Neuron (in vitro differentiated cells): ENCODE measurements around the gene MOB3B.

Experiments
- H2AFZ ChIP-seq: one replicate; pipeline ENCODE4 v1.6.1; 2013; ENCODE audit warnings: low read depth, mild to moderate bottlenecking, inconsistent platforms, low read length, moderate library complexity
- H3K27me3 ChIP-seq: one replicate; pipeline ENCODE4 v1.6.1; 2013; ENCODE audit warnings: low read length; ENCODE audit not compliant: insufficient read depth
- H3K36me3 ChIP-seq: one replicate; pipeline ENCODE4 v1.6.1; 2013; ENCODE audit warnings: low read length; ENCODE audit not compliant: insufficient read depth
- H3K4me1 ChIP-seq: one replicate; pipeline ENCODE4 v1.6.1; 2013; ENCODE audit warnings: low read length; ENCODE audit not compliant: insufficient read depth
- H3K4me3 ChIP-seq: 2 replicates; pipeline ENCODE4 v1.5.1; 2013; ENCODE audit warnings: mild to moderate bottlenecking, low read length, moderate library complexity
- H3K9me3 ChIP-seq: one replicate; pipeline ENCODE4 v1.6.1; 2013; ENCODE audit warnings: low read length

Gene MOB3B

DNA sequence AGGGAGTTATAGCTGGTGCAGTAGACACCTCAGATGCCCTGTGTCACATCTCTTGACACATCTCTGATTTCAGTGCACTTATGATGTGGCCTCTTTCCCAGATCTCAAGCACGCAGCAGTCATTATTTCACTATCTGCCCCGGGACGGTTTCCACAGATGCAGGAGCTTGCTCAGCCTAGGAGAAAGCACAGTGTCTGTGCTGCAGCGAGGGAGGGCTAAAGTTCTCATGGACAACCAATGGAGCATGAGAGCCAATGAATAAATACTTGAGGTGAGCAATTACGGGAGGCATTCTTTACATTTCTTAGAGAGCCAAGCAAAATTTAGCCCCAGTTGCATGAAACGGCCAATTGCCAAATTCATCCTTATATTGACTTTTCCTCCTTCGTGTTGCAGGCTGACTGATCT, 7.4 kb upstream of the MOB3B start:
- no peak overlapping the region for H3K4me3 ChIP-seq
- peaks cover 11% of the 10 kb centered on the region for H3K36me3 ChIP-seq
- no peaks in the 10 kb centered on the region for H3K27me3 ChIP-seq
- H2AFZ ChIP-seq: no peak overlapping the region
- peaks cover 17% of the 10 kb centered on the region for H3K4me1 ChIP-seq
- H3K9me3 ChIP-seq: no peaks in the 10 kb centered on the region

DNA sequence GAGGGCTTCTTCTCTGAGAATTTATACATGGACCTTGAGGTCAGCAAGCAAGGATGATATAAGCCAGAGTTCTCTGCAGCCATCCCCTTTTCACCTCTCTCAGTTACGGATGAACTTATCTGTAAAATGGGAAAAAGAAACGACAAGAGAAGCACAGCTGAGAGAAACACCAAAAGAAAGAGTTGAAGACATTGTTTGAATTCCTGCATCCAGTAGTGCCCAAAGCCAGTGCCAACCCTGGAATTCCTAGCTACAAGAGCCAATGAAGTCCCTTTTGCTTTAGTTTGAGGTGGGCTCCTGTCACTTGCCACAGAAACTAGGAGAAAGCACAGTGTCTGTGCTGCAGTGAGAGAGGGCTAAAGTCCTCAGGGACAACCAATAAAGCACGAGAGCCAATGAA, 6.6 kb upstream of the MOB3B start:
- peaks cover 11% of the 10 kb centered on the region for H3K36me3 ChIP-seq
- H3K27me3 ChIP-seq: no peaks in the 10 kb centered on the region
- H2AFZ ChIP-seq: no peak overlapping the region

DNA sequence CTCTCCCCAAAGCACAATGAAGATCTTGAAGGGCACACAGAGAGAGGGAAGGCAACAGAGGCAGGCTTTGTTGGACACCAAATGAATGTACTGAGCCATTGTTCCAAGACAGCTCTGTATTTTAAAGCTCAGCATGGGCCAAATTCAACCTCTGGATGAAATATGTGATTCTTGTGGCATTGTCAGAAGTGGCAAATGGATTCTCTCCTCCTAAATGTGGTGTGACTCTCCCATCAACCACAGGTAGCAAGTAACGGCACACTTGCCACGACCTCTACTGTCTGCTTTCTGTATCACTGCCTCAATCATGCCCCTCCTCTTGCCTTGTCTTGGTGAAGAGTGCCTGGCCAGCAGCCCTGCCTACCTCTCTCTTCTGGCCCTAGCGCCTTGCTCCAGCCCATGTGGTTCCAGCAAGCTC, 6.1 kb upstream of the MOB3B start:
- peaks cover 11% of the 10 kb centered on the region for H3K36me3 ChIP-seq
- no peak overlapping the region for H3K4me3 ChIP-seq
- peaks cover 28% of the 10 kb centered on the region for H3K4me1 ChIP-seq
- no peaks in the 10 kb centered on the region for H3K9me3 ChIP-seq
- no peak overlapping the region for H2AFZ ChIP-seq
- H3K27me3 ChIP-seq: no peaks in the 10 kb centered on the region

More for the DNA sequence above, 6.6 kb upstream of the MOB3B start:
- peaks cover 24% of the 10 kb centered on the region for H3K4me1 ChIP-seq
- H3K4me3 ChIP-seq: no peak overlapping the region
- no peaks in the 10 kb centered on the region for H3K9me3 ChIP-seq

DNA sequence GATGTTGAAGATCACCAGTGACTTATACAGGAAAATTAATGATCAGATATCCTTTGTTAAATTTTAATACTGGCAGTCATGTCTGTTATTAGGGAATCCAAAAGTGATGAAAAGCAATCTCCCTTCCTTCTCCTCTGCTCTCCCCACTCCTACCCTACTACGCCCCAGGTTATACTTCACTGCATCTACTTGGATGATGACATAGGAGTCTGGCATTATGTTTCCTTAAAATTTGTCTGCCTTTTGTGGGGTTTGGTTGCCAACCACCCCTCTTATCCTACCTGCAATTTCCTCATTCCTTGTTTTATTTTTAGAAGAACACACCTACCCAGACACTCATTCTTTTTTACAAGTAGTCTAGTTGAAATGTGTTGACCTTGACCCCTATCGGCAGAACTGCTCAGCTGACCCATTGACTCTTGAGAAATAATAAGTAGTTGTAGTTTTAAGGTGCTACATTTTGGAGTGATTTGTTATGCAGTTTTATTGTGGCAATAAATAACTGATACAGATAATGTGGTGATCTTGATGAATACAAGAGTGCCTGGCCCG, 5.1 kb upstream of the MOB3B start:
- peaks cover 11% of the 10 kb centered on the region for H3K36me3 ChIP-seq
- H3K4me3 ChIP-seq: no peak overlapping the region
- peaks cover 31% of the 10 kb centered on the region for H3K4me1 ChIP-seq
- H2AFZ ChIP-seq: no peak overlapping the region
- H3K27me3 ChIP-seq: no peaks in the 10 kb centered on the region
- no peaks in the 10 kb centered on the region for H3K9me3 ChIP-seq

DNA sequence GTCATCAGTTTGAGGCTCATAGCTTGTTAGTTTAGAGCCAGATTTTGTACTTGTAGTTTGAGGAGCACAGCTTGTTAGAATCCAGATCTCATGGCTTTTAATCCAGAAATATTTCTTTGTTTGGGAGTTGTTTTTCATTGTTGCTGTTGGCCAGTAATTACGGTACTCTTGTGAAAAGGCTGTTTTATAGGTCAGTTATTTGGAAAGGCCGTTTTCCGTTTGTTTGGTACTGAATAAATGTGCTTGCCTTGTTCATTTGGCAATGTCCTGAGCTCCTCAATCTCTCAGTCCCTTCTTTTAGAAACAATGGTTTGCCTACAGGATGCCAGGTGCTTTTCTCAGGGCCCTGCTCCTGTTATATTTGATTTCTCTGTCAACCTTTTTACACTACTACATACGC, 4.5 kb upstream of the MOB3B start:
- Histone ChIP-seq H3K36me3 (peaks cover 11% of the 10 kb centered on the region), H3K27me3 (no peaks in the 10 kb centered on the region), H3K9me3 (no peaks in the 10 kb centered on the region), H3K4me3 (no peak overlapping the region), H2AFZ (no peak overlapping the region), H3K4me1 (peaks cover 31% of the 10 kb centered on the region)

DNA sequence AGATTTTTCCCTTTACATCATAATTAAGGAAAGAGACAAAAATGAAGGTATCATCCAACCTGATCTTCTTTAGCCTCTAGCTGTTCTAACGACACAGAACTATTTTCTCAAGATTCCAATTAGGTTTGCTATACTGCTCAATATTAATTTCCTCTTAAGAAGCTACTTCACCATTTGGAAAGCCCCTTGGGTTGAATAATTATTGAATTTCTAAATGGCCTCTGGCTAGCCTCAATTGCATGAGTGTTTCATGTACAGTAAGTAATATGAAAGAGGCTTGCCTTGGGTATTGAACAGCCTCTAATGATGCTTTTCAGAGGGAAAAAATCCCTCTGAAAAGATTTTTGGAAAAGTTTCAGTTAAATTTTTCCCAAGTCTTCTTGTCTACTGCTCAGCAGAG, 3.7 kb upstream of the MOB3B start:
- peaks cover 11% of the 10 kb centered on the region for H3K36me3 ChIP-seq
- H3K27me3 ChIP-seq: no peaks in the 10 kb centered on the region
- H2AFZ ChIP-seq: no peak overlapping the region
- H3K4me1 ChIP-seq: peaks cover 31% of the 10 kb centered on the region
- no peak overlapping the region for H3K4me3 ChIP-seq
- H3K9me3 ChIP-seq: no peaks in the 10 kb centered on the region

DNA sequence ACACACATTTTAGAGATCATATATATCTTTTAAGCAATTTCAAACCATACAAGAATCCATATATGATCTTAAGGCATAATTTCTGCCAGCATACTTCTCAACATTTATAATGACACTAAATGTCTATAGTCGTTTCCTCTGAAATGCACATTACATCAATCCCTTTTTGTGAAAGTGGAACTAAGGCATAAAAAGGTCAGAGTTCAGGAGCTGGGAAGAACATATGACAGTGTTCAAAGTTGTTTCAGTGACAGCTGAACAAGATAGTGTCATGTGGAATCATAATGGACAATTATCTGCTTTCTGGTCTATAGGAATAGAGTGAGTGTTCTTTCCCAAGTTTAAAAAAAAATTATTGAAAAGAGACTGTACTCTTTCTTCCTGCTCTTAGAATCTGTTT, 2.4 kb upstream of the MOB3B start:
- H3K4me3 ChIP-seq: no peak overlapping the region

DNA sequence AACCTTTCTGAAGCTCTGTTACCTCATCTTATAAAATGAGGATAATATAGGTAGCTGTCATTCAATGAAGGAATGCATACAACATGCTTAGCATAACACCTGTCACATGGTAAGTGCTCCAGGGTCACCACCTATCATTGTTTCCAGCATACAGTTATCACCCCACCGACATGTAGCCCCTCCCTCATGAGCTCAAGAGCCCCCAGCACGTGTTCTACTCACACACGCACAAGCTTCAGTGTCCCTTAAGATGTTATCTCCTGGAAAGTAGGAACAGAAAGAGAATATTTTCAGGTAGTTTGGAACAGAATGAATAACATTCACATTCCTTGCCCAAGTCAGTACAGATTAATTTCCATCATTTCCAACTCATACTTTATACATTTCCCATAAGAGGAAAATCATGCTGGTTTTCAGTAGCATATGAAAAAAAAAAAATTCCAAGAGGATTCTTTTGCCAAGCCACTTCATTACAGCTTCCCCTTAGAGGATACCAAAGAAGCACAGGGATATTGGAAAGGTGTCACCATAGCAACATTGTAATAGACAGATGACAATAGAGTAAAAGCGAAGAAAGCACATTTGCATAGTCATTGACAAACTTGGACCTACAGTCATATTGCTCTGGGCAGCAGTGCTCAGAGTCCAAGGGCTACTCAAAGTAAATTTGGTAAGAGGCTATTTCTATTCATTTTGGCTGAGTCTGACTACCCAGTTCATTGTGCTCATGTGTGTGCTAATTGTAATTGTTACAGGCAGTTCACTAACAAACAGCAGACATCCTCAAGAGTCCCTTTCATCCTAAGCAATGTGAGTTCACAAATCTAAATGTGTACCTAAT, 1.5 kb upstream of the MOB3B start:
- Histone ChIP-seq H2AFZ (no peak overlapping the region), H3K4me3 (no peak overlapping the region), H3K36me3 (peaks cover 7% of the 10 kb centered on the region), H3K9me3 (no peaks in the 10 kb centered on the region), H3K27me3 (no peaks in the 10 kb centered on the region), H3K4me1 (peaks cover 37% of the 10 kb centered on the region)

More for the DNA sequence above, 2.4 kb upstream of the MOB3B start:
- peaks cover 11% of the 10 kb centered on the region for H3K36me3 ChIP-seq
- H3K27me3 ChIP-seq: no peaks in the 10 kb centered on the region
- H3K4me1 ChIP-seq: peaks cover 37% of the 10 kb centered on the region
- H3K9me3 ChIP-seq: no peaks in the 10 kb centered on the region
- no peak overlapping the region for H2AFZ ChIP-seq

DNA sequence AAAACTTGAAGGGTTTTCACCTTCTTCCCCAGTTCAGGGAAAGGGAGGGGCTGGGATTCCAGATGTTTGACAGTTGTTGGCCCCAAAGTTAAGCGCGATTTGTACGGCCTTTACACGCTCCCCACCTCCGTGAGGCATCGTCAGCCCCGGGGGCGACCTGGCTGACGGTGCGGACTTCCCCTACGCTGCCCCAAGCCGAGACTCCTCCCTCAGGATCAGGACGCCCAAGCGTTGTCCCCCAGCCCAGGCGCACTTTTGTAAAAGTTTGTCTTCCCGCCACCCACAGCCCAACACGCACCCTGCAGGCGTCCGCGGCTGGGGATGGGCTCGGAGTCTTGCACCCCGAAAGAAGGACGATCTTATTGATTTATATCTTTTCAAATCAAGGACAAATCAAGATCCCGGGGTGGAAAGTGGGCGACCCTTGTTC, 713 bp downstream of the MOB3B start:
- no peaks in the 10 kb centered on the region for H3K36me3 ChIP-seq
- H2AFZ ChIP-seq: peak overlapping the region; percentile 96
- H3K9me3 ChIP-seq: no peaks in the 10 kb centered on the region
- H3K4me3 ChIP-seq: peak overlapping the region; percentile 72
- peaks cover 37% of the 10 kb centered on the region for H3K4me1 ChIP-seq
- H3K27me3 ChIP-seq: no peaks in the 10 kb centered on the region

DNA sequence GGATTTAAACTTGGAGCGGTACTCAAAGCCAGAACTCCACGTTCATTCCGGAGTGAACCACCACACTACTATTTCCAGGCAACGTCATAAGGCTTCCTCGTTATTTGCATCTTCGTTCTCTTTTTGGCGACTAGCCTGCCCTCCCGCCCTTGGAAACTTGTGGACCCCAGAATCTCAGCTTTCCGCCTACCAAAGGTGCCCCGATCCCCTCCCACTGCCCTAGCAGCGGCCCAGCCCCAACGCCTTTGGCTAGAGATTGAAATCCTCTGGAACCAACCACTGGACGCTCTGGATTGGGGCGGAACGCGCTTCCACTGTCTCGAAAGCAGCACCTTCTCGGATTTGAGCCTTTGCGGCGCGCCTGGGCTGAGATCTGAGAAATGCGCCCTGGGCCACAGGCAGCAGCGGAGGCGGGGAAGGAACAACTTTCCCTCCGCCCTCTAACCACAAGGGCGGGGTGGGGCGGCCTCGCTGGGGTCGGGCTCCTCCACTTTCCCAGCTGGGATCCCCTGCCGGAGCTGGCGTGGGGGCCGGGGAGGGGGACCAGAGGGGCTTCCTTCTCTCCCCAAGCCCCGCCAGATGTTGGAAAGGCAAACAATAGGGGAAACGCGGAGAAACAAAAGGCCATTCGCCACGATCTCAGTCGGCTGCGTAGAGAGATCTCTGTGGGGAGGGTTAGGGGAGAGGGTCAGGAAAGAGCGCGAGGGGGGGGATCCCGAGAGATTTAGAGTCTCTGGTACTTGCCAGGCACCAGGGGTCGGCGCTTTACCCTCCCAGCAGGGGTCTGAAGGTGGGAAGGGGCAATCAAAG, 1.3 kb downstream of the MOB3B start:
- H3K36me3 ChIP-seq: no peaks in the 10 kb centered on the region
- no peaks in the 10 kb centered on the region for H3K9me3 ChIP-seq
- H3K27me3 ChIP-seq: no peaks in the 10 kb centered on the region
- peak overlapping the region; percentile 72 for H3K4me3 ChIP-seq
- peaks cover 37% of the 10 kb centered on the region for H3K4me1 ChIP-seq
- peak overlapping the region; percentile 96 for H2AFZ ChIP-seq

DNA sequence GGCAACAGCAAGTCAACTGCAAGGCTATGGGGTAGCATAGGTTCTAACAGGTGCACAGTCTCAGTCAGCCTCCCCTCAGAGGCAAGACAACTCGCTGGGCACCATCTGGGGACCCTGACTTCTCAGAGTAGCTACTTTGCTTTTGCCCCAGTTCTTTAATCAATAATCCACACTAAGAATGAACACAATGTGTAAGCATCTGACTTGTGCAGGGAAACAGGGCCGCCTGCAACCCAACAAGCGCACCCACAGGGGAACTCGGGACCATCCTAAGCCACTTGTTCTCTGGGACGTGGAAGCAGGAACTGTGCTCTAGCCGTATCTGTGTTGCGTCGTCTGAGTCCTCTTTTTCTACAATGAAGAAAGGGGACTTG, 1.9 kb downstream of the MOB3B start:
- Histone ChIP-seq H3K9me3 (no peaks in the 10 kb centered on the region), H3K4me1 (peaks cover 32% of the 10 kb centered on the region), H3K36me3 (no peaks in the 10 kb centered on the region), H3K27me3 (no peaks in the 10 kb centered on the region), H3K4me3 (peak overlapping the region; percentile 72), H2AFZ (peak overlapping the region; percentile 96)

DNA sequence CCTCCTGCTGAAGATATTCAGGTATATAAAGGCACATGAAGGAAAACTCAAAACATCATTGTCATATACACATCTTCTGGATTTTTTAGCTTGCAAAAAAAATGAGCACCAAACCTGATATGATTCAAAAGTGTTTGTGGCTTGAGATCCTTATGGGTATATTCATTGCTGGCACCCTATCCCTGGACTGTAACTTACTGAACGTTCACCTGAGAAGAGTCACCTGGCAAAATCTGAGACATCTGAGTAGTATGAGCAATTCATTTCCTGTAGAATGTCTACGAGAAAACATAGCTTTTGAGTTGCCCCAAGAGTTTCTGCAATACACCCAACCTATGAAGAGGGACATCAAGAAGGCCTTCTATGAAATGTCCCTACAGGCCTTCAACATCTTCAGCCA, 5.4 kb downstream of the MOB3B start, which contains the start of gene IFNK:
TSS of gene IFNK (plus strand) at position 55 of the 400 bp plus-strand sequence. CDS start at position 102, 47 bp downstream.
- H3K36me3 ChIP-seq: no peaks in the 10 kb centered on the region
- H3K9me3 ChIP-seq: no peaks in the 10 kb centered on the region
- no peak within 1 kb of the TSS for H2AFZ ChIP-seq
- H3K27me3 ChIP-seq: no peaks in the 10 kb centered on the region
- no peak within 1 kb of the TSS for H3K4me3 ChIP-seq
- peaks cover 11% of the 10 kb centered on the region for H3K4me1 ChIP-seq

DNA sequence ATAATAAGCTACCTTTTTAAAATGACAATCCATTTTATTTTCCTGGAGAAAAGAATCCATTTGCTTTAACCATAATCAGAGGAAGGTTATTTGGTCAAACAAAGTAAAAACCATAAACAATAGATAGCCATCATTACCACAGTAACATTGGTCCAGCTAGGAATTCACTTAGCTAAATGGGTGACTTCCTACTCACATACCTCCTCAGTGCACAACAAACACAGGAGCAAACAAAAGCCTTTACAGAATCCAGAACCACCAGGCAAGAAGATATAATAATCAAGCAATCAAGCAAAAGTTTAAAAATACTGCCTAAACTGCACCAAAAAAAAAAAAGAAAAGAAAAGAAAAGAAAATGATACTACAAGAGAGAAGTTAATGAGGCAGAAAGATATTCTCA, 6.5 kb downstream of the MOB3B start:
- H2AFZ ChIP-seq: no peak overlapping the region
- H3K36me3 ChIP-seq: no peaks in the 10 kb centered on the region
- peaks cover 9% of the 10 kb centered on the region for H3K4me1 ChIP-seq
- H3K9me3 ChIP-seq: no peaks in the 10 kb centered on the region
- H3K4me3 ChIP-seq: no peak overlapping the region
- no peaks in the 10 kb centered on the region for H3K27me3 ChIP-seq
